Caco-2 (cell line): ENCODE results near the gene ALDH1A1. TPM values are rescaled to one million over a fixed set of nuclear protein-coding genes. Genes with fewer than 3 reads are reported as not detected.

ENCODE experiments used
- BruUV-seq: library from RNA; stranded (reverse); fragments of 400-500 nt; replicated peaks from 2 replicates; lab custom pipeline; 2021; lab: Mats Ljungman, UMichigan
- CTCF ChIA-PET: fragments of 300-600 bp; sonication (Branson Sonifier 250); formaldehyde crosslinking; loops from one replicate; lab custom pipeline; 2022; ENCODE audit warnings: antibody characterized with exemption; lab: Charles Lee
- POLR2A ChIA-PET: fragments of 300-600 bp; sonication (Branson Sonifier 250); formaldehyde crosslinking; loops from one replicate; lab custom pipeline; 2022; ENCODE audit warnings: antibody characterized with exemption; lab: Charles Lee
- DNase-seq, 2 experiments: peaks; one replicate each; pipeline versions ENCODE4 v3.0.0 to v3.0.0-alpha.2; 2020 to 2022
- H3K27me3 ChIP-seq: replicated peaks from 2 replicates; pipeline ENCODE4 v1.6.0; 2011; ENCODE audit warnings: low read length; ENCODE audit not compliant: control insufficient read depth, insufficient read depth
- H3K36me3 ChIP-seq: 2 replicates; pipeline ENCODE4 v1.5.1; 2011; ENCODE audit warnings: low read length; ENCODE audit not compliant: control insufficient read depth, insufficient read depth
- H3K4me1 ChIP-seq: fragments of 250-450 bp; sonication (Bioruptor Pico); 2 replicates; pipeline ENCODE4 v1.5.1; 2020; ENCODE audit warnings: mild to moderate bottlenecking
- H3K4me3 ChIP-seq: 2 replicates; pipeline ENCODE4 v1.5.1; 2011; ENCODE audit warnings: low read depth, mild to moderate bottlenecking, control low read depth, low read length
- H3K9me3 ChIP-seq: fragments of 250-450 bp; sonication (Bioruptor Pico); 2 replicates; pipeline ENCODE4 v1.5.1; 2020; ENCODE audit warnings: mild to moderate bottlenecking, moderate library complexity
- H3K27ac Mint-ChIP-seq: one replicate; pipeline ENCODE4 v1.8.0; 2022; ENCODE audit warnings: mixed read lengths; ENCODE audit not compliant: unreplicated experiment
- H3K27me3 Mint-ChIP-seq: one replicate; pipeline ENCODE4 v1.8.0; 2022; ENCODE audit warnings: mixed read lengths; ENCODE audit not compliant: insufficient read depth, unreplicated experiment
- H3K36me3 Mint-ChIP-seq: one replicate; pipeline ENCODE4 v1.8.0; 2022; ENCODE audit warnings: mild to moderate bottlenecking, mixed read lengths; ENCODE audit not compliant: insufficient read depth, unreplicated experiment
- H3K4me1 Mint-ChIP-seq: one replicate; pipeline ENCODE4 v1.8.0; 2022; ENCODE audit warnings: low read depth, mixed read lengths; ENCODE audit not compliant: unreplicated experiment
- H3K4me3 Mint-ChIP-seq: one replicate; pipeline ENCODE4 v1.8.0; 2022; ENCODE audit warnings: mild to moderate bottlenecking, moderate library complexity, mixed read lengths; ENCODE audit not compliant: unreplicated experiment
- H3K9me3 Mint-ChIP-seq: one replicate; pipeline ENCODE4 v1.8.0; 2022; ENCODE audit warnings: mixed read lengths; ENCODE audit not compliant: unreplicated experiment
- intact Hi-C: fragments of 100-400 bp; cut with micrococcal nuclease; formaldehyde crosslinking; loops from one replicate; pipeline ENCODE4 v1.10.0; 2022; ENCODE audit not compliant: unreplicated experiment
- total RNA-seq: library from RNA; stranded (reverse); gene quantifications from 2 replicates; pipeline ENCODE4 v1.2.3, GENCODE V29; 2022
- TF ChIP-seq, protein P1 (sequence below), 2 experiments: fragments of 200-600 bp in 1 of 2; IDR thresholded peaks; 1 replicate in 1 of 2; 2 replicates in 1 of 2; pipeline versions ENCODE4 v1.5.1 to v1.8.0; 2011 to 2022; ENCODE audit warnings: antibody characterized with exemption in 1 of 2, control low read depth in 1 of 2, inconsistent platforms in 1 of 2, low read depth in 1 of 2, low read length in 1 of 2, mild to moderate bottlenecking in 1 of 2, moderate library complexity in 1 of 2; ENCODE audit not compliant: insufficient read depth in 1 of 2, severe bottlenecking in 1 of 2, unreplicated experiment in 1 of 2

ALDH1A1 gene
- total RNA-seq, 1 experiment from 2014 or later, result 119 TPM

DNA sequence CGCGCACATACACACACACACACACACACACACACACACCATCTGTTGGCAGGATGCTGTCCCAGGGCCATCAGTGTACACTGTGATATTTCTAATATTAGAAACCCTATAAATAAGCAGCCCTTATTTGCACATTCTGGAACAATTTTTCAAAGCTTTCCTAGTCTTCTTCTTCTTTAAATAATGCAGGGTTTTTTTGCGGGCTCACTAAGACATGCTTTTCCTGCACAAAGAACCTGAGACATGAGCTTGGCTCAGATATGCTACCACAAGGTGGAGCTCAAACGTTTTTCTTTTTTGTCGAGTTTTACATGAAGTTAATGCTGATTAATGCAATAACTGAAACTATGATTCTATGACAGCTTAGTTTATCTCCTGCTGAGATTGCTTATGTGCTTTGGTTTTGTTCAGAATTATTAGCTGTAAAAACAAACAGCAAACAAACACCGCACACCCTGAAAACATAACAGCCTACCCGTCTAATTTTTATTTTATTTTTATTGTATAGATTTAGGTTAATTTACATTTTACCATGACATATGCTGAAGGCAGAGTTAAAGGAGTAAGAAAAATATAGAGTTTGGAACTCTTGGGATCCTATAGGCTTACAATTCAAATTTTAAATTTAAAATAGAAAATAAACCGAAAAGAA, 95.8 kb downstream of the ALDH1A1 start:
- H3K4me3 ChIP-seq, result no peak overlapping the region
- Mint-ChIP-seq H3K36me3 (no peaks in the 10 kb centered on the region), H3K4me3 (no peak overlapping the region), H3K27ac (no peak overlapping the region), H3K4me1 (no peaks in the 10 kb centered on the region), H3K9me3 (no peaks in the 10 kb centered on the region), H3K27me3 (no peaks in the 10 kb centered on the region)
- H3K36me3 ChIP-seq, result no peaks in the 10 kb centered on the region
- TF ChIP-seq, protein P1, sequence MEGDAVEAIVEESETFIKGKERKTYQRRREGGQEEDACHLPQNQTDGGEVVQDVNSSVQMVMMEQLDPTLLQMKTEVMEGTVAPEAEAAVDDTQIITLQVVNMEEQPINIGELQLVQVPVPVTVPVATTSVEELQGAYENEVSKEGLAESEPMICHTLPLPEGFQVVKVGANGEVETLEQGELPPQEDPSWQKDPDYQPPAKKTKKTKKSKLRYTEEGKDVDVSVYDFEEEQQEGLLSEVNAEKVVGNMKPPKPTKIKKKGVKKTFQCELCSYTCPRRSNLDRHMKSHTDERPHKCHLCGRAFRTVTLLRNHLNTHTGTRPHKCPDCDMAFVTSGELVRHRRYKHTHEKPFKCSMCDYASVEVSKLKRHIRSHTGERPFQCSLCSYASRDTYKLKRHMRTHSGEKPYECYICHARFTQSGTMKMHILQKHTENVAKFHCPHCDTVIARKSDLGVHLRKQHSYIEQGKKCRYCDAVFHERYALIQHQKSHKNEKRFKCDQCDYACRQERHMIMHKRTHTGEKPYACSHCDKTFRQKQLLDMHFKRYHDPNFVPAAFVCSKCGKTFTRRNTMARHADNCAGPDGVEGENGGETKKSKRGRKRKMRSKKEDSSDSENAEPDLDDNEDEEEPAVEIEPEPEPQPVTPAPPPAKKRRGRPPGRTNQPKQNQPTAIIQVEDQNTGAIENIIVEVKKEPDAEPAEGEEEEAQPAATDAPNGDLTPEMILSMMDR (IDR thresholded peaks at IDR 0.05; ENCODE audit: insufficient read depth in 1 of 2, low read depth in 1 of 2, low read length in 1 of 2, severe bottlenecking in 1 of 2, unreplicated experiment in 1 of 2), result peak in 1 of 2 experiments; percentile 24
- POLR2A ChIA-PET, result no interaction called here
- H3K27me3 ChIP-seq, result no peaks in the 10 kb centered on the region
- no peaks in the 10 kb centered on the region for H3K9me3 ChIP-seq
- H3K4me1 ChIP-seq, result no peaks in the 10 kb centered on the region
- BruUV-seq, result no TSS peak
- CTCF ChIA-PET, result interaction anchor here (0.7 to 1.9 kb wide), 4 partner anchors 13 to 225 kb away, joined by 3 to 7 read pairs (median 6); no protein-coding TSS in a partner anchor
- intact Hi-C loops, result loop anchor here (1.0 to 5.0 kb wide), 4 partner anchors 105 to 325 kb away; no protein-coding TSS in a partner anchor
- peak in 1 of 2 experiments; percentile 17 for DNase-seq

DNA sequence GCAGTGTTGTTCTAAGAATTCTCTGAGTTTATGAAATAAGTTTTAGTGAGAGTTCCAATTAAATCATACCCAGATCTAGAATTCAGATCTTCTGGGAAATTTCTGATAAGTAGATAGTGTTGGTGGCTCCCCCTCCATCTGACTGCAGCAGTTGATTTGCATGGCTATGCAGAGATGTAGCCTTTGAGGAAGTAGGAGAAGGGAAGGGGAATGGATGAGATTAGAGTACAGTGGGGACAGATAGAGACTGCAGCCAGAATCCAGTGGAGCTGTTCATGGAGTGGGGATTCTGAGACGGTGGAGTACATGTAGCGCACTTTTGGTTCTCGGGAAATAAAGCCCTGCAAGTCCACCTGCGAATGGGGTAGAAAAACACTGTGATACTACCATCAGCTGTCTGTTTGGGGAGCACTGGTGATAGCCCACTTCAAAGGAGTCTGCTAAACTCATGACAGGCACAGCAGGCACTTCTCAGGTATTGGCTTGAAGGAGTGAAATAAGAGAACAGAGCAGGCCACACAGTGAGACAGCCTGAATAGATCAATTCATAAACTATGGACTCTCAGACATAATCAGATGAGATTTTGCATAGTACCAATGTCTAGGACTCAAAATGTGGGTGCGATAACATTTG, 96.8 kb downstream of the ALDH1A1 start:
- TF ChIP-seq, protein P1 (IDR thresholded peaks at IDR 0.05; ENCODE audit: insufficient read depth in 1 of 2, low read depth in 1 of 2, low read length in 1 of 2, severe bottlenecking in 1 of 2, unreplicated experiment in 1 of 2), result no peak
- H3K27me3 ChIP-seq, result no peaks in the 10 kb centered on the region
- intact Hi-C loops, result loop anchor here (5.0 kb wide), 2 partner anchors 106 to 326 kb away; no protein-coding TSS in a partner anchor
- DNase-seq, result no peak
- Mint-ChIP-seq H3K27me3 (no peaks in the 10 kb centered on the region), H3K4me3 (no peak overlapping the region), H3K4me1 (no peaks in the 10 kb centered on the region), H3K36me3 (no peaks in the 10 kb centered on the region), H3K9me3 (no peaks in the 10 kb centered on the region), H3K27ac (no peak overlapping the region)
- BruUV-seq, result no TSS peak
- POLR2A ChIA-PET, result no interaction called here
- no peak overlapping the region for H3K4me3 ChIP-seq
- H3K9me3 ChIP-seq, result no peaks in the 10 kb centered on the region
- CTCF ChIA-PET, result no interaction called here
- H3K36me3 ChIP-seq, result no peaks in the 10 kb centered on the region
- H3K4me1 ChIP-seq, result no peaks in the 10 kb centered on the region

DNA sequence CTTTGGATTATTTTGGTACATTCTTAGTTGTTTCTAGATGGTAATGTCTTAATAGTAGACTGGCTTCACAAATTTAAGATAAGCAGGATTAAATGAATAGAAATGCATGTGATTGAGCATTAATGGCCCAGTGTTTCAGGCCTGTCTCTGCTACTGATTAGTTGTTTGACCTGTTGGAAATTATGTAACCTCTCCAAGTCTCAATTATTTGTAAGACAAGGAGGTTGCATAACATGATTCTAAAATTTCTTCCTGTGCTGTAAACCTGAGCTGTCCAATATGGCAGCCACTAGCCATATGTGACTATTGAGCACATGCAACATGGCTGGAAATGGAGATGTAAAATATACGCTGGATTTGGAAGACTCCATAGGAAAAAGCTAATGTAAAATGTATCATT, 97.5 kb downstream of the ALDH1A1 start:
- Mint-ChIP-seq H3K36me3 (no peaks in the 10 kb centered on the region), H3K4me1 (no peaks in the 10 kb centered on the region), H3K9me3 (no peaks in the 10 kb centered on the region), H3K27ac (no peak overlapping the region), H3K27me3 (no peaks in the 10 kb centered on the region), H3K4me3 (no peak overlapping the region)
- TF ChIP-seq, protein P1 (IDR thresholded peaks at IDR 0.05; ENCODE audit: insufficient read depth in 1 of 2, low read depth in 1 of 2, low read length in 1 of 2, severe bottlenecking in 1 of 2, unreplicated experiment in 1 of 2), result no peak
- BruUV-seq, result no TSS peak
- Histone ChIP-seq H3K4me3 (no peak overlapping the region), H3K4me1 (no peaks in the 10 kb centered on the region), H3K9me3 (no peaks in the 10 kb centered on the region), H3K27me3 (no peaks in the 10 kb centered on the region), H3K36me3 (no peaks in the 10 kb centered on the region)
- ChIA-PET CTCF (no interaction called here), POLR2A (no interaction called here)
- intact Hi-C loops, result loop anchor here (5.0 kb wide), 2 partner anchors 107 to 327 kb away; no protein-coding TSS in a partner anchor
- no peak for DNase-seq

Other genes starting within 250 kb of the ALDH1A1 start
- gene ANXA1, start 198.8 kb upstream of the ALDH1A1 start, total RNA-seq, result 8.3 and 12.0 TPM in 2 replicates